ENCODE measurements around the gene SP6.

GRCh38 chr17:47862621-47863440, 11.9 kb upstream of the SP6 start:
- TF ChIP-seq CTCF (IDR thresholded peaks at IDR 0.05) (no peak), ZFX (IDR thresholded peaks at IDR 0.05; ENCODE audit: borderline replicate concordance) (no peak)
